OCI-LY1 (cell line): ENCODE measurements around the gene PDE9A.

Experiments
- H2AFZ ChIP-seq: fragments of 200-600 bp; sonication (generic), shearing (Covaris generic); 2 replicates; pipeline ENCODE4 v1.6.0; 2014; ENCODE audit warnings: antibody characterized with exemption, mild to moderate bottlenecking, low read length
- H3F3A ChIP-seq: fragments of 200-600 bp; sonication (generic), shearing (Covaris generic); 2 replicates; pipeline ENCODE4 v1.6.0; 2014; ENCODE audit warnings: mild to moderate bottlenecking, antibody characterized with exemption, low read length, moderate library complexity; ENCODE audit not compliant: insufficient read depth
- H3K27ac ChIP-seq: fragments of 200-600 bp; sonication (generic); 2 replicates; pipeline ENCODE4 v1.5.1; 2014; ENCODE audit warnings: low read length, mixed run types, mild to moderate bottlenecking, low read depth; ENCODE audit not compliant: poor library complexity, severe bottlenecking
- H3K27me3 ChIP-seq: fragments of 200-600 bp; sonication (generic); 2 replicates; pipeline ENCODE4 v1.6.0; 2014; ENCODE audit warnings: antibody characterized with exemption, mild to moderate bottlenecking, low read length, moderate library complexity; ENCODE audit not compliant: insufficient read depth
- H3K36me3 ChIP-seq: fragments of 200-600 bp; sonication (generic); 2 replicates; pipeline ENCODE4 v1.6.1; 2014; ENCODE audit warnings: mild to moderate bottlenecking, antibody characterized with exemption, low read length, moderate library complexity, mixed read lengths; ENCODE audit not compliant: insufficient read depth
- H3K4me1 ChIP-seq: fragments of 200-600 bp; sonication (generic); 2 replicates; pipeline ENCODE4 v1.5.1; 2014; ENCODE audit warnings: mild to moderate bottlenecking, low read length, moderate library complexity; ENCODE audit not compliant: insufficient read depth, severe bottlenecking
- H3K4me2 ChIP-seq: fragments of 200-600 bp; sonication (generic), shearing (Covaris generic); 2 replicates; pipeline ENCODE4 v1.6.1; 2014; ENCODE audit warnings: low read length
- H3K4me3 ChIP-seq: fragments of 200-600 bp; sonication (generic); 2 replicates; pipeline ENCODE4 v1.5.1; 2014; ENCODE audit warnings: low read length, low read depth, mild to moderate bottlenecking, mixed read lengths; ENCODE audit not compliant: poor library complexity, severe bottlenecking
- H3K79me2 ChIP-seq: fragments of 200-600 bp; shearing (Covaris generic); 2 replicates; pipeline ENCODE4 v1.6.1; 2016; ENCODE audit warnings: mixed run types, low read length, mixed read lengths; ENCODE audit not compliant: insufficient read depth
- H3K9ac ChIP-seq: fragments of 200-600 bp; sonication (generic), shearing (Covaris generic); 2 replicates; pipeline ENCODE4 v1.6.1; 2014; ENCODE audit warnings: mild to moderate bottlenecking, low read length, mixed read lengths
- H3K9me2 ChIP-seq: fragments of 200-600 bp; sonication (generic), shearing (Covaris generic); 2 replicates; pipeline ENCODE4 v1.6.1; 2014; ENCODE audit warnings: low read depth, mild to moderate bottlenecking, low read length, mixed read lengths
- H3K9me3 ChIP-seq: fragments of 200-600 bp; shearing (Covaris generic); 2 replicates; pipeline ENCODE4 v1.6.1; 2014; ENCODE audit warnings: low read length, mixed read lengths
- H4K20me1 ChIP-seq: fragments of 200-600 bp; sonication (generic), shearing (Covaris generic); 2 replicates; pipeline ENCODE4 v1.6.0; 2016; ENCODE audit warnings: mild to moderate bottlenecking, low read length; ENCODE audit not compliant: insufficient read depth
- CTCF ChIP-seq: fragments of 200-600 bp; sonication (generic), shearing (Covaris generic); IDR thresholded peaks from 2 replicates; pipeline ENCODE4 v1.5.1; 2017; ENCODE audit warnings: mild to moderate bottlenecking, antibody characterized with exemption, low read length, moderate library complexity, mixed read lengths
- EZH2 ChIP-seq: fragments of 200-600 bp; sonication (generic), shearing (Covaris generic); IDR thresholded peaks from 2 replicates; pipeline ENCODE4 v1.8.0; 2017; ENCODE audit warnings: borderline replicate concordance, mixed run types, mild to moderate bottlenecking, antibody characterized with exemption, low read length, moderate library complexity, mixed read lengths

Gene PDE9A

GRCh38 chr21:42731264-42732032 lies 78.0 kb downstream of the PDE9A start:
- no peaks in the 10 kb centered on the region for H3F3A ChIP-seq
- H3K4me3 ChIP-seq: no peak overlapping the region
- H3K27me3 ChIP-seq: peaks cover 23% of the 10 kb centered on the region; the same call in 1 of the 2 replicates
- H3K36me3 ChIP-seq: no peaks in the 10 kb centered on the region
- H3K27ac ChIP-seq: no peak overlapping the region
- H3K9me2 ChIP-seq: no peaks in the 10 kb centered on the region
- no peak overlapping the region for H3K9ac ChIP-seq
- H2AFZ ChIP-seq: no peak overlapping the region
- H3K4me1 ChIP-seq: no peaks in the 10 kb centered on the region
- H3K4me2 ChIP-seq: no peak overlapping the region
- no peaks in the 10 kb centered on the region for H3K79me2 ChIP-seq
- TF ChIP-seq EZH2 (no peak), CTCF (no peak)
- no peaks in the 10 kb centered on the region for H4K20me1 ChIP-seq
- H3K9me3 ChIP-seq: no peaks in the 10 kb centered on the region

GRCh38 chr21:42732033-42732410 lies 78.6 kb downstream of the PDE9A start:
- Histone ChIP-seq H3K9me3 (no peaks in the 10 kb centered on the region), H3K4me2 (no peak overlapping the region), H3K4me1 (no peaks in the 10 kb centered on the region), H4K20me1 (no peaks in the 10 kb centered on the region), H3K27me3 (peaks cover 23% of the 10 kb centered on the region; the same call in 1 of the 2 replicates), H3K9me2 (no peaks in the 10 kb centered on the region), H3K27ac (no peak overlapping the region), H2AFZ (no peak overlapping the region), H3F3A (no peaks in the 10 kb centered on the region), H3K9ac (no peak overlapping the region), H3K79me2 (no peaks in the 10 kb centered on the region), H3K4me3 (no peak overlapping the region), H3K36me3 (no peaks in the 10 kb centered on the region)
- TF ChIP-seq CTCF (no peak), EZH2 (no peak)

GRCh38 chr21:42733037-42733627 lies 79.7 kb downstream of the PDE9A start:
- H3K9me2 ChIP-seq: no peaks in the 10 kb centered on the region
- no peaks in the 10 kb centered on the region for H3K79me2 ChIP-seq
- no peak overlapping the region for H3K4me2 ChIP-seq
- no peak overlapping the region for H2AFZ ChIP-seq
- no peaks in the 10 kb centered on the region for H3K4me1 ChIP-seq
- H3K27ac ChIP-seq: no peak overlapping the region
- no peaks in the 10 kb centered on the region for H3K36me3 ChIP-seq
- no peak overlapping the region for H3K9ac ChIP-seq
- H3K4me3 ChIP-seq: no peak overlapping the region
- H3K9me3 ChIP-seq: no peaks in the 10 kb centered on the region
- peaks cover 23% of the 10 kb centered on the region; the same call in 1 of the 2 replicates for H3K27me3 ChIP-seq
- H3F3A ChIP-seq: no peaks in the 10 kb centered on the region
- H4K20me1 ChIP-seq: no peaks in the 10 kb centered on the region
- TF ChIP-seq EZH2: no peak
- no peak for TF ChIP-seq CTCF
